Endodermal cell (in vitro differentiated cells): ENCODE measurements around the gene YTHDF2. TPM values are rescaled to one million over a fixed set of nuclear protein-coding genes. Genes with fewer than 3 reads are reported as not detected.
A peak's percentile ranks its signal among the peaks of the same experiment; 100 is the strongest.
"Not testable (repeated sequence)": the region's sequence is repeated elsewhere in the genome, so short reads cannot be mapped to it uniquely, and the experiment has no call there.

ENCODE experiments used
- DNase-seq: peaks from one replicate; pipeline ENCODE4 v3.0.0-alpha.2; 2017
- H3K27ac ChIP-seq: 2 replicates; pipeline ENCODE4 v1.5.1; 2013; ENCODE audit warnings: mild to moderate bottlenecking, low read depth, low read length, moderate library complexity
- H3K27me3 ChIP-seq: 2 replicates; pipeline ENCODE4 v1.6.1; 2013; ENCODE audit warnings: mild to moderate bottlenecking, low read length, moderate library complexity; ENCODE audit not compliant: insufficient read depth, control insufficient read depth, poor library complexity, severe bottlenecking
- H3K36me3 ChIP-seq: 2 replicates; pipeline ENCODE4 v1.7.0; 2013; ENCODE audit warnings: mild to moderate bottlenecking, low read length, moderate library complexity; ENCODE audit not compliant: control insufficient read depth, insufficient read depth
- H3K4me1 ChIP-seq: one replicate; pipeline ENCODE4 v1.7.0; 2013; ENCODE audit warnings: low read length; ENCODE audit not compliant: control insufficient read depth, insufficient read depth
- H3K4me3 ChIP-seq: 2 replicates; pipeline ENCODE4 v1.5.1; 2013; ENCODE audit warnings: mild to moderate bottlenecking, low read length, moderate library complexity
- H3K9ac ChIP-seq: 2 replicates; pipeline ENCODE4 v1.6.1; 2013; ENCODE audit warnings: mild to moderate bottlenecking, low read length, moderate library complexity; ENCODE audit not compliant: poor library complexity, severe bottlenecking; ENCODE audit errors: extremely low read depth
- H3K9me3 ChIP-seq: 2 replicates; pipeline ENCODE4 v1.6.1; 2013; ENCODE audit warnings: mild to moderate bottlenecking, low read length, moderate library complexity; ENCODE audit not compliant: control insufficient read depth
- H3K27ac Mint-ChIP-seq: 2 replicates; pipeline ENCODE4 v1.8.0; 2020; ENCODE audit warnings: mixed read lengths
- H3K27me3 Mint-ChIP-seq: 2 replicates; pipeline ENCODE4 v1.8.0; 2021; ENCODE audit warnings: mild to moderate bottlenecking, mixed read lengths; ENCODE audit not compliant: insufficient read depth
- H3K36me3 Mint-ChIP-seq: 2 replicates; pipeline ENCODE4 v1.8.0; 2020; ENCODE audit warnings: low read depth, mixed read lengths
- H3K4me1 Mint-ChIP-seq: 2 replicates; pipeline ENCODE4 v1.8.0; 2020; ENCODE audit warnings: mixed read lengths
- H3K4me3 Mint-ChIP-seq: 2 replicates; pipeline ENCODE4 v1.8.0; 2020; ENCODE audit warnings: mild to moderate bottlenecking, moderate library complexity, mixed read lengths
- H3K9me3 Mint-ChIP-seq: 2 replicates; pipeline ENCODE4 v1.8.0; 2020; ENCODE audit warnings: mild to moderate bottlenecking, mixed read lengths
- WGBS, 2 experiments: methylation state at CpG; one replicate each; pipeline versions ENCODE4 v1.1.5 to v1.1.7; 2013; ENCODE audit warnings: missing lambda C conversion rate in 2 of 2, mixed read lengths in 1 of 2; ENCODE audit not compliant: insufficient coverage in 1 of 2, insufficient read length in 1 of 2; 5-methylcytosine and 5-hydroxymethylcytosine counted together
- long read RNA-seq, 4 experiments: library from polyadenylated mRNA in 2 of 4; library from RNA in 1 of 4; library from capped mRNA in 1 of 4; stranded (forward) in 3 of 4; unstranded in 1 of 4; transcript quantifications; one replicate each; pipeline ENCODE4 v2.0.0, GENCODE V29; 2020 to 2021; ENCODE audit warnings: inconsistent platforms in 1 of 4
- polyA plus RNA-seq, 2 experiments: library from polyadenylated mRNA; stranded (reverse); fragments of 50-300 nt; gene quantifications; one replicate each; pipeline ENCODE4 v1.2.3, GENCODE V29; 2013
- total RNA-seq, 2 donors: library from RNA; stranded (reverse); fragmentation: NEBNext Ultra II Directional in 1 of 2; extraction: Animal tissue kit (Norgen Biotek cat#: 25700) in 1 of 2; gene quantifications; 2 replicates in 1 of 2; 3 replicates in 1 of 2; pipeline ENCODE4 v1.2.1, GENCODE V29; 2021
- TF ChIP-seq, protein P1 (sequence below): fragments of 200-600 bp; sonication (generic); conservative IDR thresholded peaks from 2 replicates; pipeline ENCODE4 v1.5.0; 2021; ENCODE audit warnings: antibody characterized with exemption, mild to moderate bottlenecking

Gene YTHDF2
- 100 to 1,000 TPM; 113 to 116 TPM for total RNA-seq
- 96.2 TPM for polyA plus RNA-seq (2013, experiment 1 of 2)
- polyA plus RNA-seq (2013, experiment 2 of 2): 89.3 TPM
- long read RNA-seq, experiment 1, transcript YTHDF2-201 (5 exons, 2,925 nt): major isoform, 27 of 61 reads
- long read RNA-seq, experiment 1, partial matches to known transcripts: 18 of 61 reads
- long read RNA-seq, experiment 1, other reads (novel, unspliced or antisense): 10 of 61 reads
- long read RNA-seq, experiment 2, transcript YTHDF2-201 (5 exons, 2,925 nt): major isoform, 222 of 275 reads
- long read RNA-seq, experiment 2, transcript YTHDF2-206 (4 exons, 2,594 nt): minor isoform, 6 of 275 reads
- long read RNA-seq, experiment 2, partial matches to known transcripts: 16 of 275 reads
- long read RNA-seq, experiment 2, other reads (novel, unspliced or antisense): 29 of 275 reads
- long read RNA-seq, experiment 3, transcript YTHDF2-209 (6 exons, 2,825 nt): minor isoform, 9 of 1,016 reads
- long read RNA-seq, experiment 3, transcript YTHDF2-201 (5 exons, 2,925 nt): major isoform, 880 of 1,016 reads
- long read RNA-seq, experiment 3, transcript YTHDF2-206 (4 exons, 2,594 nt): minor isoform, 41 of 1,016 reads
- long read RNA-seq, experiment 3, partial matches to known transcripts: 17 of 1,016 reads
- long read RNA-seq, experiment 3, other reads (novel, unspliced or antisense): 69 of 1,016 reads
- long read RNA-seq, experiment 4, transcript YTHDF2-201 (5 exons, 2,925 nt): major isoform, 60 of 126 reads
- long read RNA-seq, experiment 4, partial matches to known transcripts: 22 of 126 reads
- long read RNA-seq, experiment 4, other reads (novel, unspliced or antisense): 44 of 126 reads

DNA sequence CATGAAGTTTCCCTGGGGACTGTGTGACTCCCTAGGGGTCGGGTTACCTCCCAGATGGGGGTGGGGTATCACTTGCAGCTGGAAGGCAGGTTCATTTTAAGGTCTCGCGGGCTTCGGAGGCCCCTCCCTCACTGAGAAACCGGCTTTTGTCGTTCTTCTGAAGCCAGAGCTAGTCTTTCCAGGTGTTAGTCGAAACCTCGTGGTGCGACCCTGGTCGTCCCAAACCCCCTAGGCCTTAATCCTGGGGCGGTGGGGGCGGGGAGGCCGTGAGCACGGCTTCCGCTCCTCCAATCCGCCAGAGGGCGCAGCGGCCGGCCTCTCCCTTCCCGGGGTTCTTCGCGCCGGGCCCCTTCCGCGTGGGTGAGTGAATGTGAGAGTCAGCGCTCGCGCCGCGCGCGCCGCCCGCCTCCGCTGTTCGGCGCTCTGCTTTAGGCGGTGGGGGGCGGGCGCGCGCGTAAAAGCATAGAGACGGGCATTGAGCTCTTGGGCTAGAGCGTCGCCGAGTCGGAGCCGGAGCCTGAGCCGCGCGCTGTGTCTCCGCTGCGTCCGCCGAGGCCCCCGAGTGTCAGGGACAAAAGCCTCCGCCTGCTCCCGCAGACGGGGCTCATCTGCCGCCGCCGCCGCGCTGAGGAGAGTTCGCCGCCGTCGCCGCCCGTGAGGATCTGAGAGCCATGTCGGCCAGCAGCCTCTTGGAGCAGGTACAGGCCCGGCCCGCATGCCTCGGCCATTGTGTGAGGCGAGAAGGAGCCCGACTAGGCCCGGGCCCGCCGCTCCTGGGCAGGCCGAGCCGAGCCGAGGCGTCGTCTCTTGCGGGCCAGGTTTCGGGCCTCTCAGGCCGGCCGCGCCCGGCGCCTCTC is at the start of gene YTHDF2:
Gene YTHDF2 (plus strand): TSS at position 491 of the 857 bp plus-strand sequence. CDS start 181 bp downstream, at position 672.
- no peaks in the 10 kb centered on the region for H3K4me1 ChIP-seq
- Mint-ChIP-seq H3K27ac (peak within 1 kb of the TSS; percentile 99), H3K4me1 (peaks cover 28% of the 10 kb centered on the region), H3K4me3 (peak within 1 kb of the TSS; percentile 90), H3K27me3 (no peaks in the 10 kb centered on the region), H3K36me3 (peaks cover 38% of the 10 kb centered on the region), H3K9me3 (peaks cover 3% of the 10 kb centered on the region)
- 0% methylated on average over 42 to 92 of the region's 92 CpGs for WGBS, 2 experiments
- peak within 1 kb of the TSS; percentile 92 for H3K4me3 ChIP-seq
- peaks cover 36% of the 10 kb centered on the region for H3K36me3 ChIP-seq
- H3K9ac ChIP-seq: peak within 1 kb of the TSS; percentile 97
- H3K27me3 ChIP-seq: no peaks in the 10 kb centered on the region
- peak; percentile 99 for DNase-seq
- peak within 1 kb of the TSS; percentile 96 for H3K27ac ChIP-seq
- no peaks in the 10 kb centered on the region for H3K9me3 ChIP-seq
- TF ChIP-seq, protein P1, sequence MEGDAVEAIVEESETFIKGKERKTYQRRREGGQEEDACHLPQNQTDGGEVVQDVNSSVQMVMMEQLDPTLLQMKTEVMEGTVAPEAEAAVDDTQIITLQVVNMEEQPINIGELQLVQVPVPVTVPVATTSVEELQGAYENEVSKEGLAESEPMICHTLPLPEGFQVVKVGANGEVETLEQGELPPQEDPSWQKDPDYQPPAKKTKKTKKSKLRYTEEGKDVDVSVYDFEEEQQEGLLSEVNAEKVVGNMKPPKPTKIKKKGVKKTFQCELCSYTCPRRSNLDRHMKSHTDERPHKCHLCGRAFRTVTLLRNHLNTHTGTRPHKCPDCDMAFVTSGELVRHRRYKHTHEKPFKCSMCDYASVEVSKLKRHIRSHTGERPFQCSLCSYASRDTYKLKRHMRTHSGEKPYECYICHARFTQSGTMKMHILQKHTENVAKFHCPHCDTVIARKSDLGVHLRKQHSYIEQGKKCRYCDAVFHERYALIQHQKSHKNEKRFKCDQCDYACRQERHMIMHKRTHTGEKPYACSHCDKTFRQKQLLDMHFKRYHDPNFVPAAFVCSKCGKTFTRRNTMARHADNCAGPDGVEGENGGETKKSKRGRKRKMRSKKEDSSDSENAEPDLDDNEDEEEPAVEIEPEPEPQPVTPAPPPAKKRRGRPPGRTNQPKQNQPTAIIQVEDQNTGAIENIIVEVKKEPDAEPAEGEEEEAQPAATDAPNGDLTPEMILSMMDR: peak; percentile 97

DNA sequence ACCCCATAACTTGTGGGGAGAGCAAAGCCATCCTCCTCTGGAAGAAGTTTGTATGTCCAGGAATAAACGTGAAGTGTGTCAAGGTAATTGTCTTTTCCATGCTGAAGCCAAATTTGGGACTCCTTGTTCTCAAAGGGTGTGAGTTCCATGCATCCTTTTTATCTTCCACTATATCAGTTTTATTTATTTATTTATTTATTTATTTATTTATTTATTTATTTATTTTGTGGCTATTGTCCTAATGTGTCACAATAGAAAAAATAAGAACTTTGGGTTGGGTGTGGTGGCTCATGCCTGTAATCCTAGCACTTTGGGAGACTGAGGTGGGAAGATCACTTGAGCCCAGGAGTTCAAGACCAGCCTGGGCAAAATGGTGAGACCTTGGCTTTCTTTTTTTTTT is 45.1 kb upstream of the YTHDF2 start:
- H3K36me3 Mint-ChIP-seq: peaks cover 54% of the 10 kb centered on the region
- WGBS, 2 experiments: 100% methylated on average over 1 of the region's 1 CpG
- H3K4me1 Mint-ChIP-seq, H3K27me3 Mint-ChIP-seq, H3K9me3 Mint-ChIP-seq, H3K27me3 ChIP-seq, H3K27ac ChIP-seq, H3K9me3 ChIP-seq, H3K9ac ChIP-seq, H3K4me3 Mint-ChIP-seq, H3K4me3 ChIP-seq, H3K27ac Mint-ChIP-seq, DNase-seq, H3K4me1 ChIP-seq: not testable (repeated sequence)
- peaks cover 57% of the 10 kb centered on the region for H3K36me3 ChIP-seq

DNA sequence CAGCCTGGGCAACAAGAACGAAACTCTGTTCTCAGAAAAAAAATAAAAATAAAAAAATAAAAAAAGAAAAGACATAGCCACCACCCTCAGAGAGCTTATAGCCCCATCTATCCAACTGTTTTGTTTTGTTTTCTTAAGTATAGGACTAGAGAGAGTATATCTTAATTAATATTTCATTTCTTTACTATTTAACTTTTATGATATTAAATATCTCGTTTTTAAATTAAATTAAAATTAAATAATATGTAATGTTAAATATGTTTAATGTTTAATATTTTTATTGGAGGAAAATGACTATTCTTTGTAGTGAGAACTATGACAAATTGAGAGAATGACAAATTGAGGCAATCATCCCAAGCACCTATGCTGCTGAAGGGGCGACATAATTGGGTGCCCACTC is 33.1 kb upstream of the YTHDF2 start:
- no peak overlapping the region for H3K4me3 Mint-ChIP-seq
- Histone ChIP-seq H3K27me3 (no peaks in the 10 kb centered on the region), H3K4me1 (no peaks in the 10 kb centered on the region), H3K9ac (no peak overlapping the region), H3K27ac (no peak overlapping the region), H3K9me3 (no peaks in the 10 kb centered on the region), H3K36me3 (peaks cover 58% of the 10 kb centered on the region), H3K4me3 (no peak overlapping the region)
- 87% methylated on average over 1 of the region's 3 CpGs; no CpG with 5 or more reads in 1 of the 2 experiments for WGBS, 2 experiments
- no peaks in the 10 kb centered on the region for H3K4me1 Mint-ChIP-seq
- DNase-seq: no peak
- peaks cover 64% of the 10 kb centered on the region for H3K36me3 Mint-ChIP-seq
- no peak overlapping the region for H3K27ac Mint-ChIP-seq
- TF ChIP-seq, protein P1: no peak
- no peaks in the 10 kb centered on the region for H3K9me3 Mint-ChIP-seq
- no peaks in the 10 kb centered on the region for H3K27me3 Mint-ChIP-seq
